GM12875 (cell line): ENCODE results near the gene CDH3.

ENCODE experiments used
- H3K4me3 ChIP-seq: one replicate; pipeline ENCODE4 v1.5.1; 2011; ENCODE audit warnings: low read depth, low read length, control low read depth
- TF ChIP-seq, protein P1 (sequence below): IDR thresholded peaks from 2 replicates; pipeline ENCODE4 v1.5.1; 2011; ENCODE audit warnings: low read depth, mild to moderate bottlenecking, control low read depth, inconsistent platforms, low read length, moderate library complexity, borderline replicate concordance; ENCODE audit not compliant: insufficient read depth

Gene CDH3

DNA sequence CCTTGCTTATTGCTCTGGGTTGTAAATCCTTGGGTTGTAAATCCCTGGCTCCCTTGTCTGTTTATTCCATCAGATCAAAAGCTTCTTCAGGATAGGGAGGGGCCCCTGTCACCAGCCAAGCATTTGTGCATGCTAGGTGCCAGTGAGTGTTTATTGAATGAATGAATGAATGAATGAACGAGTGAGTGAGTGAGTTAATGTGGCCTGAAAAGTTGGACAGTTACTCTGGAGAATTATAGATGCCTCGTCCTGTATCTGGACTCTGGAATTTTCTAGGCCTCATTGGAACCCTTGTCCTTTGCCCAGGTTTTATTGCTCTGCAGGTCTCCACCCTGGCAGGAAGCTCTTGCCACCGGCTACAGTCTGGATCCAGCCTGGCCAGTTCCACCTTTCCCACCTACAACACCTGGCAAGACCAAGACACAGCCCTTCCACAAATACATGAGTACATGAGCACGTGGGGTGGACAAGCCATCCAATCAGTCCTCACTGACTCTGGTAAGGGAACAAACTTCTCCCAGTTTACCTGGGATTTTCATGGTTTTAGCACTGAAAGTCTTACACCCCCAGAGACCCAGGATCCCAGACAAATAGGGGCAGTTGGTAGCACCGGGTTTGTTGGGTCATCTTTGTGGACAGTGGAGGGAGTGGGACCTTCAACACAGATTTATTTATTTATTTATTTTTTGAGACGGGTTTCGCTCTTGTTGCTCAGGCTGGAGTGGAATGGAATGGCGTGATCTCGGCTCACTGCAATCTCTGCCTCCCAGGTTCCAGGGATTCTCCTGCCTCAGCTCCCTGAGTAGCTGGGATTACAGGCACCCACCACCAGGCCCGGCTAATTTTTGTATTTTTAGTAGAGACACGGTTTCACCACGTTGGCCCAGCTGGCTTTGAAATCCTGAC, 77.3 kb downstream of the CDH3 start:
- no peak overlapping the region for H3K4me3 ChIP-seq
- TF ChIP-seq, protein P1, sequence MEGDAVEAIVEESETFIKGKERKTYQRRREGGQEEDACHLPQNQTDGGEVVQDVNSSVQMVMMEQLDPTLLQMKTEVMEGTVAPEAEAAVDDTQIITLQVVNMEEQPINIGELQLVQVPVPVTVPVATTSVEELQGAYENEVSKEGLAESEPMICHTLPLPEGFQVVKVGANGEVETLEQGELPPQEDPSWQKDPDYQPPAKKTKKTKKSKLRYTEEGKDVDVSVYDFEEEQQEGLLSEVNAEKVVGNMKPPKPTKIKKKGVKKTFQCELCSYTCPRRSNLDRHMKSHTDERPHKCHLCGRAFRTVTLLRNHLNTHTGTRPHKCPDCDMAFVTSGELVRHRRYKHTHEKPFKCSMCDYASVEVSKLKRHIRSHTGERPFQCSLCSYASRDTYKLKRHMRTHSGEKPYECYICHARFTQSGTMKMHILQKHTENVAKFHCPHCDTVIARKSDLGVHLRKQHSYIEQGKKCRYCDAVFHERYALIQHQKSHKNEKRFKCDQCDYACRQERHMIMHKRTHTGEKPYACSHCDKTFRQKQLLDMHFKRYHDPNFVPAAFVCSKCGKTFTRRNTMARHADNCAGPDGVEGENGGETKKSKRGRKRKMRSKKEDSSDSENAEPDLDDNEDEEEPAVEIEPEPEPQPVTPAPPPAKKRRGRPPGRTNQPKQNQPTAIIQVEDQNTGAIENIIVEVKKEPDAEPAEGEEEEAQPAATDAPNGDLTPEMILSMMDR, result no peak

DNA sequence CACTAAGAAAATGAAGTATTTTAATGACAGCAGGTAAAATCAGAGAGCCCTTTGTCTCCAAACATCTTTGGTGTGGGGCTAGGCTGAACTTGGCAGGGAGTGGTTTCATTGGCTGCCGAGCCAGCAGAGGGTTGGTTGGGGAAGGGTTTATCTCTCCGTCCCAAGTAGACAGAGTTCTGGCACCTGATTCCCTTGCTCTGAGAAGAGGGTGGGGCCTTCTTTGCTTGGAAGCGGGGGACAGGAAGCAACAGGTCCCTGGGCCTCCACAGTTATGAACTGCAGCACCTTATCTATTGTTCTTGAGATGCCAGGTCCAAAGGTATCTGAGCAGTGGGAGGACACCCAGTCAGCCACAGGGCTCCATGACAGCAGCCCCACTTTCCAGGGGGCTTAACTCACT, 79.7 kb downstream of the CDH3 start:
- no peak overlapping the region for H3K4me3 ChIP-seq
- TF ChIP-seq, protein P1, result no peak

DNA sequence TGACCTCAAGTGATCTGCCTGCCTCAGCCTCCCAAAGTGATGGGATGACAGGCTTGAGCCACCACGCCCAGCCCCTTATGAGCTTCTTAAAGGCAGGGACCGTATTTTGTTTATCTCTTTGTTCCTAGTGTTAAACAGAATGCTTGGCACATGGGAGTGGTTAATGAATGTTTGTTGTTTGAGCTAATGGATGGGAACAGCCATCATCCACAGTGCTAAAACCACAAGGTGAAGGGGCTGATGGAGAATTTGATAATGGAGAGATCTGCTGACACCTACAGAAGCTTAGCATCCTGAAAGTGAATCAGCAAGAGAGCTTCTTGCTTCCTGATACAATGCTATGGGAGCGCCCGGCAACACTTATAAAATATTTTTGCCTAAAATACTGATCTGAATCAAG, 83.4 kb downstream of the CDH3 start:
- H3K4me3 ChIP-seq, result no peak overlapping the region
- TF ChIP-seq, protein P1, result no peak

DNA sequence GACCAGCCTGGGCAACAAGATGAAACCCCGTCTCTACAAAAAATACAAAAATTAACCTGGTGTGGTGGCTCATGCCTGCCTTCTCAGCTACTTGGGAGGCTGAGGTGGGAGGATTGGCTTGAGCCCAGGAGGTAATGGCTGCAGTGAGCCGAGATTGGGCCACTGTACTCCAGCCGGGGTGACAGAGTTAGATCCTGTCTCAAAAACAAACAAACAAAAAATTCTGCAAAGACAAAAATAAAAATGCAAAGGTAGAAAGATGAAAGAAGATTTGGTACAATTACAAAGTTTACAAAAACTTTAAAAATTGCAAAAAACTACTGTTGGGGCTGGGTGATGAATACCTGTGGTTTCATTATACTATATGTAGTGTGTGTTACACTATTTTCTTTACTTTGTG, 86.5 kb downstream of the CDH3 start:
- no peak overlapping the region for H3K4me3 ChIP-seq
- TF ChIP-seq, protein P1, result no peak

DNA sequence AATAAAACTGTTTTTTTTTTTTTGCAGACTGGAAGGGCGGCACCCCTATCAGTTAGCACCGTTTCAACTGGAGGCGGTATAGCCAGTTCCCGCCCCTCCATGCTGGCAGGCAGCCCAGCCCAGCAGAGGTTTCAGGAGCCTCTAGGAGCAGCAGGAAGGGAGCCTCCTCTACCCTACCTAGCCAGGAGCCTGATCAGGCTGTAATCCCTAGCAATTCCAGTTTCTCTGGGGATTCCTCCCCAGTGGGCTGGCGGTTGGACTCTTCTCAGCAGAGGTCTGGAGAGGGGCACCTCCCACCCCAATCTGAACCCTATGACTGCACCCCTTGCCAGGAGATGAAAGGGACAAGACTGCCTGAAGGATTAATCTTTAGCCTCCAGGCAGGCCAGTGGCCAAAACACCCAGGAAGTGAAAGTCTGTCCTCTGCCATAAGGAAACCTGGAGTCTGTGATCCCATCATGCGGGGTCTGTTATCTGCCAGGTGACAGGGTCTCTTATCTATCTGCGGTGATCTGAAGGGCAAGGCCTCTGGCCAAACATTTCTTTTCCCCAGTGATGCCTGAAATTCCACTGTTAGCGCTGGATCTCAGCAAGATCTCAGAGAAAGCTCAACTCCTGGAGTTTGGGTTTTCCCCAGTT, 87.1 kb downstream of the CDH3 start:
- H3K4me3 ChIP-seq, result no peak overlapping the region
- TF ChIP-seq, protein P1, result no peak

DNA sequence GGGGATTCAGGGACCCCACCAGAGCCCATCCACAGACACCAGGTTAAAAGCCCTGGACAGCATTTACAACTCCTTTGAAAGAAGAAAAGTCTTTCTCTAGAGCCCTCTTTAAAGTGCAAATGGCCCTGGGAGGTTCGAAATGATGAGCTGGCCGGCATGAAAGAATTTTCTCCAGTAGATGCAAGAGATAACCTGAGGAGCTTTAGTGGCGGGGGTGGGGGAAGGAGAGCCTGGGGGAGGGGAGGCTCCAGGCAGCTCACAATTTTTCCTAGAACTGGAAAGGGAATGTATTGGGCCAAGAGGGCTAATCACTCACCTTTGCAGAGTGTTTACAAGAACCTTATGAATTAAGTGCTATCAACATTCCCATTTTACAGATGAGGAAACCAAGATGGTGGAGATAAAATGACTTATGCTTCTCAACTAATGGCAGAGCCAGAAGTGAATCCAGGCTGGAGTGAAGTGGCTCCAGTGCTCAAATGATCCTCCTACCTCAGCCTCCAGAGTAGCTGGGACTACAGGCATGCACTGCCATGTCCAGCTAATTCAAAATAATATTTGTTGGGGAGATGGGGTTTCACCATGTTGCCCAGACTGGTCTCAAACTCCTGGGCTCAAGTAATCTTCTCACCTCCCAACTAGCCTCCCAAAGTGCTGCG, 87.8 kb downstream of the CDH3 start:
- H3K4me3 ChIP-seq, result no peak overlapping the region
- TF ChIP-seq, protein P1, result no peak
